ENCODE data around the gene AHCTF1.

Gene AHCTF1

DNA sequence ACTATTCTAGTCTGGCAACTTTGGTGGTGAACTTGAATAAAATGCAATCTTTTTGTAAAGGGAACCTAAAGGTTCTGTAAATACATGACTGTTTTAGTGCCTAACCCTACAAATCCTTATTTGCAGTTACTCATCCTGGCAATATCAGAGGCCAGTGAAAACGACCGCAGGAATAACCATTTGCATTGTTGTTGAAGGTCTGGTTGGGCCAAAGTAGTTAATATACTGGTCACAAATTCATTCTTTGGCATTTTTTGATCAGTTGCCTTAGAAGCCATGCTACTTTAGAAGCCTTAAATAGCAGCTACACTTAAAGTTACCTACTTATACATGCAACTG is 93.7 kb downstream of the AHCTF1 start:
- Histone ChIP-seq H3K79me2 (ENCODE audit: insufficient read depth, low read length) (no peaks in the 10 kb centered on the region), H3K9me2 (replicated peaks; ENCODE audit: insufficient read depth, low read length) (no peaks in the 10 kb centered on the region), H3K4me2 (ENCODE audit: low read depth, low read length, poor library complexity, severe bottlenecking) (no peak overlapping the region), H3K27ac (ENCODE audit: low read depth, low read length) (no peak overlapping the region), H3K9me3 (ENCODE audit: insufficient read depth, low read length) (no peaks in the 10 kb centered on the region), H3F3A (ENCODE audit: insufficient read depth) (peaks cover 17% of the 10 kb centered on the region), H3K9ac (ENCODE audit: low read length) (no peak overlapping the region), H3K4me3 (ENCODE audit: insufficient read depth, low read length, poor library complexity, severe bottlenecking) (no peak overlapping the region), H3K36me3 (ENCODE audit: low read length) (peaks cover 10% of the 10 kb centered on the region; the same call in 1 of the 2 replicates), H4K20me1 (ENCODE audit: low read depth, low read length) (no peaks in the 10 kb centered on the region), H3K27me3 (ENCODE audit: low read length) (no peaks in the 10 kb centered on the region), H2AFZ (ENCODE audit: low read depth, low read length, severe bottlenecking) (no peak overlapping the region)
- TF ChIP-seq EZH2phosphoT487 (conservative IDR thresholded peaks at IDR 0.05; ENCODE audit: low read length) = no peak
- TF ChIP-seq, protein P1, sequence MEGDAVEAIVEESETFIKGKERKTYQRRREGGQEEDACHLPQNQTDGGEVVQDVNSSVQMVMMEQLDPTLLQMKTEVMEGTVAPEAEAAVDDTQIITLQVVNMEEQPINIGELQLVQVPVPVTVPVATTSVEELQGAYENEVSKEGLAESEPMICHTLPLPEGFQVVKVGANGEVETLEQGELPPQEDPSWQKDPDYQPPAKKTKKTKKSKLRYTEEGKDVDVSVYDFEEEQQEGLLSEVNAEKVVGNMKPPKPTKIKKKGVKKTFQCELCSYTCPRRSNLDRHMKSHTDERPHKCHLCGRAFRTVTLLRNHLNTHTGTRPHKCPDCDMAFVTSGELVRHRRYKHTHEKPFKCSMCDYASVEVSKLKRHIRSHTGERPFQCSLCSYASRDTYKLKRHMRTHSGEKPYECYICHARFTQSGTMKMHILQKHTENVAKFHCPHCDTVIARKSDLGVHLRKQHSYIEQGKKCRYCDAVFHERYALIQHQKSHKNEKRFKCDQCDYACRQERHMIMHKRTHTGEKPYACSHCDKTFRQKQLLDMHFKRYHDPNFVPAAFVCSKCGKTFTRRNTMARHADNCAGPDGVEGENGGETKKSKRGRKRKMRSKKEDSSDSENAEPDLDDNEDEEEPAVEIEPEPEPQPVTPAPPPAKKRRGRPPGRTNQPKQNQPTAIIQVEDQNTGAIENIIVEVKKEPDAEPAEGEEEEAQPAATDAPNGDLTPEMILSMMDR (IDR thresholded peaks at IDR 0.05; ENCODE audit: insufficient read depth, low read length, poor library complexity, severe bottlenecking) = no peak

DNA sequence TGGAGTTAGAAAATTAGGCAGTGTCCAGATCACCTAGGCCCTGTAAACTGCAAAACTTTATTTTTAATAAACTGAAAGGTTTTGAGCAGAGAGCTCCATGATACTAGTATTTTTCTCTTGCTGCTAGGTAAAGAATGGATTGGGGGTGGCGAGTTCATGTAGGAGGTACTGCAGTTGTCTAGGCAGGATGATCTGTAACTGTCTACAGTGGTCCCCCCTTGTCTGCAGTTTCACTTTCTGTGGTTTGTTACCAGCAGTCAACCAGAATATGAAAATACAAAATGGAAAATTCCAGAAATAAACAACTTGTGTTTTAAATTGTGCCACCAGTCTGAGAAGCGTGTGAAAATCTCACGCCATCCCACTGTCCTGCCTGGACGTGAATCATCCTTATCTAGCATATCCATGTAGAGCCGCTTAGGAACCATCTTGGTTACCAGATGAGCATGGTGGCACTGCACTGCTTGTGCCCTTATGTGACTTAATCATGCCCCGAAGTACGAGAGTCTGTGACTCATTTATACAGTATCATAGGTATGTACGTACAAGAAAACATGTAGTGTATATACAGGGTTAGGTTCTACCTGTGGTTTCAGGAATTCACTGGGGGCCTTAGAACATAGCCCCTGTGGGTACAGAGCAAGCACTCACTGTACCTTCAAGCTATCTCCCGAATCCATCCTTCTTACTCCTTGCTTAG is 94.2 kb downstream of the AHCTF1 start:
- TF ChIP-seq, protein P1 (IDR thresholded peaks at IDR 0.05; ENCODE audit: insufficient read depth, low read length, poor library complexity, severe bottlenecking) = no peak
- TF ChIP-seq EZH2phosphoT487 (conservative IDR thresholded peaks at IDR 0.05; ENCODE audit: low read length) = no peak
- peaks cover 14% of the 10 kb centered on the region; the same call in 1 of the 2 replicates for H3F3A ChIP-seq (ENCODE audit: insufficient read depth)
- no peak overlapping the region for H3K27ac ChIP-seq (ENCODE audit: low read depth, low read length)
- no peaks in the 10 kb centered on the region for H3K27me3 ChIP-seq (ENCODE audit: low read length)
- H3K36me3 ChIP-seq (ENCODE audit: low read length) = peaks cover 4% of the 10 kb centered on the region; the same call in 1 of the 2 replicates
- H3K4me3 ChIP-seq (ENCODE audit: insufficient read depth, low read length, poor library complexity, severe bottlenecking) = no peak overlapping the region
- no peak overlapping the region for H3K4me2 ChIP-seq (ENCODE audit: low read depth, low read length, poor library complexity, severe bottlenecking)
- no peak overlapping the region for H3K9ac ChIP-seq (ENCODE audit: low read length)
- H3K79me2 ChIP-seq (ENCODE audit: insufficient read depth, low read length) = no peaks in the 10 kb centered on the region
- no peak overlapping the region for H2AFZ ChIP-seq (ENCODE audit: low read depth, low read length, severe bottlenecking)
- H3K9me2 ChIP-seq (replicated peaks; ENCODE audit: insufficient read depth, low read length) = no peaks in the 10 kb centered on the region
- no peaks in the 10 kb centered on the region for H4K20me1 ChIP-seq (ENCODE audit: low read depth, low read length)
- H3K9me3 ChIP-seq (ENCODE audit: insufficient read depth, low read length) = no peaks in the 10 kb centered on the region

DNA sequence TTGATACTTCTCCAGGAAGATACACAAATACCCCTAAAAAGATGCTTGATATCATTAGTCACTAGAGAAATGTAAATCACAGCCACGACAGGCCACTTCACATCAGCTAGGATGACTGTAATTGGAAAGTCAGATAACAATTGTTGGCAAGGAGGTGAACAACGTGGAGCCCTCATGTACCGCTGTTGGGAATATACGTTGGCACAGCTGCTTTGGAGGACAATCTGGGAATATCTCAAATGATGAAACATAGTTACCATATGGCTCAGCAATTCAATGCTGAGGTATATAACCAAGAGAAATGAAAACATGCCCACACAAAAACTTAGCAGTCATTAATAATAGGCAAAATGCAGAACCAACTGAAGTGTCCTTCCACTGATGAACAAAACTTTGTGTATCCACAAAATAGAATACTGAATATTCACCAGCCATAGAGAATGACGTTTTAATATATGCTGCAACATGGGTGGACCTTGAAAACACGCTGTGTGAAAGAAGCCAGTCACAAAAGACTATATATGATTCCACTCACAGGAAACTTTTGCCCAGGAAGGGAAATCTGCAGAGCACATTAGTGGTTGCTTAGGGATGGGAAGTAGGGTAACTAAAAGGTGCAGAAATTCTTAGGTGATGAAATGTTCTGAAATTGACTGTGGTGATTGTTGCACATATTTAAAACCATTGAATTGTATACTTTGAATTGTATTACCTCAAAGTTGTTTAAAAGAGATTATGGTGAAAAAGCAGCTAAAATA is 95.4 kb downstream of the AHCTF1 start:
- Histone ChIP-seq H3F3A (ENCODE audit: insufficient read depth) (peaks cover 14% of the 10 kb centered on the region; the same call in 1 of the 2 replicates), H3K36me3 (ENCODE audit: low read length) (peaks cover 4% of the 10 kb centered on the region; the same call in 1 of the 2 replicates), H3K27me3 (ENCODE audit: low read length) (no peaks in the 10 kb centered on the region), H3K9me2 (replicated peaks; ENCODE audit: insufficient read depth, low read length) (no peaks in the 10 kb centered on the region), H3K9me3 (ENCODE audit: insufficient read depth, low read length) (no peaks in the 10 kb centered on the region), H2AFZ (ENCODE audit: low read depth, low read length, severe bottlenecking) (no peak overlapping the region), H3K4me2 (ENCODE audit: low read depth, low read length, poor library complexity, severe bottlenecking) (no peak overlapping the region), H3K4me3 (ENCODE audit: insufficient read depth, low read length, poor library complexity, severe bottlenecking) (no peak overlapping the region), H3K9ac (ENCODE audit: low read length) (no peak overlapping the region), H3K27ac (ENCODE audit: low read depth, low read length) (no peak overlapping the region), H4K20me1 (ENCODE audit: low read depth, low read length) (no peaks in the 10 kb centered on the region), H3K79me2 (ENCODE audit: insufficient read depth, low read length) (no peaks in the 10 kb centered on the region)
- no peak for TF ChIP-seq EZH2phosphoT487 (conservative IDR thresholded peaks at IDR 0.05; ENCODE audit: low read length)
- TF ChIP-seq, protein P1 (IDR thresholded peaks at IDR 0.05; ENCODE audit: insufficient read depth, low read length, poor library complexity, severe bottlenecking) = no peak

All from SU-DHL-6 (cell line).